Endodermal cell (in vitro differentiated cells): ENCODE data around the gene GPC6. TPM values are rescaled to one million over a fixed set of nuclear protein-coding genes. Genes with fewer than 3 reads are reported as not detected.

Source experiments
- DNase-seq: peaks from one replicate; pipeline ENCODE4 v3.0.0-alpha.2; 2017
- H3K27ac ChIP-seq: 2 replicates; pipeline ENCODE4 v1.5.1; 2013; ENCODE audit warnings: mild to moderate bottlenecking, low read depth, low read length, moderate library complexity
- H3K27me3 ChIP-seq: 2 replicates; pipeline ENCODE4 v1.6.1; 2013; ENCODE audit warnings: mild to moderate bottlenecking, low read length, moderate library complexity; ENCODE audit not compliant: insufficient read depth, control insufficient read depth, poor library complexity, severe bottlenecking
- H3K36me3 ChIP-seq: 2 replicates; pipeline ENCODE4 v1.7.0; 2013; ENCODE audit warnings: mild to moderate bottlenecking, low read length, moderate library complexity; ENCODE audit not compliant: control insufficient read depth, insufficient read depth
- H3K4me1 ChIP-seq: one replicate; pipeline ENCODE4 v1.7.0; 2013; ENCODE audit warnings: low read length; ENCODE audit not compliant: control insufficient read depth, insufficient read depth
- H3K4me3 ChIP-seq: 2 replicates; pipeline ENCODE4 v1.5.1; 2013; ENCODE audit warnings: mild to moderate bottlenecking, low read length, moderate library complexity
- H3K9ac ChIP-seq: 2 replicates; pipeline ENCODE4 v1.6.1; 2013; ENCODE audit warnings: mild to moderate bottlenecking, low read length, moderate library complexity; ENCODE audit not compliant: poor library complexity, severe bottlenecking; ENCODE audit errors: extremely low read depth
- H3K9me3 ChIP-seq: 2 replicates; pipeline ENCODE4 v1.6.1; 2013; ENCODE audit warnings: mild to moderate bottlenecking, low read length, moderate library complexity; ENCODE audit not compliant: control insufficient read depth
- H3K27ac Mint-ChIP-seq: 2 replicates; pipeline ENCODE4 v1.8.0; 2020; ENCODE audit warnings: mixed read lengths
- H3K27me3 Mint-ChIP-seq: 2 replicates; pipeline ENCODE4 v1.8.0; 2021; ENCODE audit warnings: mild to moderate bottlenecking, mixed read lengths; ENCODE audit not compliant: insufficient read depth
- H3K36me3 Mint-ChIP-seq: 2 replicates; pipeline ENCODE4 v1.8.0; 2020; ENCODE audit warnings: low read depth, mixed read lengths
- H3K4me1 Mint-ChIP-seq: 2 replicates; pipeline ENCODE4 v1.8.0; 2020; ENCODE audit warnings: mixed read lengths
- H3K4me3 Mint-ChIP-seq: 2 replicates; pipeline ENCODE4 v1.8.0; 2020; ENCODE audit warnings: mild to moderate bottlenecking, moderate library complexity, mixed read lengths
- H3K9me3 Mint-ChIP-seq: 2 replicates; pipeline ENCODE4 v1.8.0; 2020; ENCODE audit warnings: mild to moderate bottlenecking, mixed read lengths
- CTCF ChIP-seq: fragments of 200-600 bp; sonication (generic); conservative IDR thresholded peaks from 2 replicates; pipeline ENCODE4 v1.5.0; 2021; ENCODE audit warnings: antibody characterized with exemption, mild to moderate bottlenecking
- WGBS, 2 experiments: methylation state at CpG; one replicate each; pipeline versions ENCODE4 v1.1.5 to v1.1.7; 2013; ENCODE audit warnings: missing lambda C conversion rate in 2 of 2, mixed read lengths in 1 of 2; ENCODE audit not compliant: insufficient coverage in 1 of 2, insufficient read length in 1 of 2; 5-methylcytosine and 5-hydroxymethylcytosine counted together
- total RNA-seq, 2 donors: library from RNA; stranded (reverse); fragmentation: NEBNext Ultra II Directional in 1 of 2; extraction: Animal tissue kit (Norgen Biotek cat#: 25700) in 1 of 2; gene quantifications; 2 replicates in 1 of 2; 3 replicates in 1 of 2; pipeline ENCODE4 v1.2.1, GENCODE V29; 2021

The GPC6 gene
- total RNA-seq, 2 donors from 2014 or later: 69.6 to 80.4 TPM

GRCh38 chr13:93942016-93942415 is 715.4 kb downstream of the GPC6 start:
- Histone ChIP-seq H3K9ac (no peak overlapping the region), H3K4me3 (no peak overlapping the region), H3K9me3 (no peaks in the 10 kb centered on the region), H3K27ac (no peak overlapping the region), H3K36me3 (no peaks in the 10 kb centered on the region), H3K4me1 (no peaks in the 10 kb centered on the region), H3K27me3 (no peaks in the 10 kb centered on the region)
- Mint-ChIP-seq H3K27me3 (no peaks in the 10 kb centered on the region), H3K27ac (no peak overlapping the region), H3K4me1 (no peaks in the 10 kb centered on the region), H3K9me3 (no peaks in the 10 kb centered on the region), H3K36me3 (no peaks in the 10 kb centered on the region), H3K4me3 (no peak overlapping the region)
- DNase-seq: no peak
- 97 to 100% methylated on average over 2 to 3 of the region's 3 CpGs for WGBS, 2 experiments
- no peak for TF ChIP-seq CTCF

GRCh38 chr13:93945621-93946020 is 719.0 kb downstream of the GPC6 start:
- no peaks in the 10 kb centered on the region for H3K27me3 Mint-ChIP-seq
- H3K27ac ChIP-seq: no peak overlapping the region
- TF ChIP-seq CTCF: no peak
- H3K36me3 Mint-ChIP-seq: no peaks in the 10 kb centered on the region
- H3K36me3 ChIP-seq: no peaks in the 10 kb centered on the region
- H3K4me3 Mint-ChIP-seq: no peak overlapping the region
- H3K9me3 ChIP-seq: no peaks in the 10 kb centered on the region
- H3K4me1 Mint-ChIP-seq: no peaks in the 10 kb centered on the region
- H3K27ac Mint-ChIP-seq: no peak overlapping the region
- H3K4me3 ChIP-seq: no peak overlapping the region
- H3K9ac ChIP-seq: no peak overlapping the region
- H3K27me3 ChIP-seq: no peaks in the 10 kb centered on the region
- no peaks in the 10 kb centered on the region for H3K9me3 Mint-ChIP-seq
- DNase-seq: no peak
- 91 to 93% methylated on average over 2 to 3 of the region's 3 CpGs for WGBS, 2 experiments
- H3K4me1 ChIP-seq: no peaks in the 10 kb centered on the region

GRCh38 chr13:93946994-93947393 is 720.4 kb downstream of the GPC6 start:
- H3K27me3 ChIP-seq: no peaks in the 10 kb centered on the region
- no peak overlapping the region for H3K4me3 ChIP-seq
- Mint-ChIP-seq H3K27me3 (no peaks in the 10 kb centered on the region), H3K36me3 (no peaks in the 10 kb centered on the region), H3K9me3 (no peaks in the 10 kb centered on the region), H3K27ac (no peak overlapping the region), H3K4me3 (no peak overlapping the region), H3K4me1 (no peaks in the 10 kb centered on the region)
- H3K36me3 ChIP-seq: no peaks in the 10 kb centered on the region
- no peaks in the 10 kb centered on the region for H3K4me1 ChIP-seq
- WGBS, 2 experiments: 86 to 96% methylated on average over 1 to 2 of the region's 3 CpGs
- no peak overlapping the region for H3K9ac ChIP-seq
- no peak for TF ChIP-seq CTCF
- no peaks in the 10 kb centered on the region for H3K9me3 ChIP-seq
- no peak for DNase-seq
- H3K27ac ChIP-seq: no peak overlapping the region
